Measurements from ENCODE around the gene GATD1.

Gene GATD1

GRCh38 chr11:766106-766935 is 11.0 kb downstream of the GATD1 start:
- Histone ChIP-seq H3K4me1 (peaks cover 0 to 37% (median 8%) of the 10 kb centered on the region in 10 experiments; a peak in 12 of 20 replicates), H4K20me1 (peaks cover 63 to 99% (median 83%) of the 10 kb centered on the region in 11 experiments), H3K9ac (peak overlapping the region in 5 of 11 experiments; percentile 15 to 48 (median 27); a peak in 6 of 22 replicates), H3K4me3 (no peak overlapping the region), H3K36me3 (peaks cover 78 to 96% (median 90%) of the 10 kb centered on the region in 11 experiments), H3K9me3 (replicated peaks in 1 of 11) (no peaks in the 10 kb centered on the region), H3K27me3 (no peaks in the 10 kb centered on the region), H3K4me2 (peak overlapping the region in 3 of 11 experiments; percentile 27 to 61 (median 31); a peak in 5 of 22 replicates), H3K27ac (no peak overlapping the region)
- no peak for TF ChIP-seq Cebpa-rat (IDR thresholded peaks at IDR 0.05)

GRCh38 chr11:765802-766091 is 11.5 kb downstream of the GATD1 start:
- Histone ChIP-seq H3K9me3 (replicated peaks in 1 of 11) (no peaks in the 10 kb centered on the region), H3K4me2 (peak overlapping the region in 2 of 11 experiments; percentile 27 to 61; a peak in 2 of 22 replicates), H3K4me3 (no peak overlapping the region), H3K36me3 (peaks cover 78 to 96% (median 90%) of the 10 kb centered on the region in 11 experiments), H3K9ac (peak overlapping the region in 5 of 11 experiments; percentile 22 to 48 (median 27); a peak in 5 of 22 replicates), H4K20me1 (peaks cover 57 to 99% (median 83%) of the 10 kb centered on the region in 11 experiments), H3K4me1 (peaks cover 0 to 37% (median 8%) of the 10 kb centered on the region in 10 experiments; a peak in 12 of 20 replicates), H3K27me3 (no peaks in the 10 kb centered on the region), H3K27ac (no peak overlapping the region)
- 0 out of 22 replicates have a peak, but pooled peaks of 2 of the 11 experiments have one; percentile 13 to 20 for TF ChIP-seq Cebpa-rat (IDR thresholded peaks at IDR 0.05)

- no peaks in the 10 kb centered on the region for H3K27me3 ChIP-seq
- TF ChIP-seq Cebpa-rat (IDR thresholded peaks at IDR 0.05), result no peak
- H4K20me1 ChIP-seq, result peaks cover 52 to 99% (median 83%) of the 10 kb centered on the region in 11 experiments
- H3K9me3 ChIP-seq (replicated peaks in 1 of 11), result no peaks in the 10 kb centered on the region
- no peak overlapping the region; a peak in 1 of 22 replicates for H3K4me2 ChIP-seq
- H3K27ac ChIP-seq, result no peak overlapping the region
- peaks cover 78 to 96% (median 90%) of the 10 kb centered on the region in 11 experiments for H3K36me3 ChIP-seq
- H3K9ac ChIP-seq, result peak overlapping the region in 5 of 11 experiments; percentile 22 to 48 (median 27); a peak in 5 of 22 replicates
- peaks cover 0 to 39% (median 8%) of the 10 kb centered on the region in 10 experiments; a peak in 12 of 20 replicates for H3K4me1 ChIP-seq
- no peak overlapping the region for H3K4me3 ChIP-seq
These were observed 12.1 kb downstream of the GATD1 start for GRCh38 chr11:765025-765801.

GRCh38 chr11:764322-765024 is 12.8 kb downstream of the GATD1 start:
- Histone ChIP-seq H3K9ac (no peak overlapping the region), H3K27me3 (no peaks in the 10 kb centered on the region), H3K4me3 (no peak overlapping the region), H3K36me3 (peaks cover 78 to 97% (median 92%) of the 10 kb centered on the region in 11 experiments), H4K20me1 (peaks cover 49 to 99% (median 85%) of the 10 kb centered on the region in 11 experiments), H3K9me3 (replicated peaks in 1 of 11) (no peaks in the 10 kb centered on the region), H3K4me2 (no peak overlapping the region), H3K27ac (no peak overlapping the region), H3K4me1 (peaks cover 0 to 43% (median 8%) of the 10 kb centered on the region in 10 experiments; a peak in 12 of 20 replicates)
- no peak for TF ChIP-seq Cebpa-rat (IDR thresholded peaks at IDR 0.05)

- peaks cover 86 to 97% (median 92%) of the 10 kb centered on the region in 11 experiments for H3K36me3 ChIP-seq
- H3K9ac ChIP-seq, result peak overlapping the region in 1 of 11 experiments; percentile 11; a peak in 1 of 22 replicates
- H3K4me1 ChIP-seq, result peaks cover 0 to 43% (median 8%) of the 10 kb centered on the region in 10 experiments; a peak in 12 of 20 replicates
- H3K4me2 ChIP-seq, result no peak overlapping the region
- TF ChIP-seq Cebpa-rat (IDR thresholded peaks at IDR 0.05), result no peak
- H3K27me3 ChIP-seq, result no peaks in the 10 kb centered on the region
- no peak overlapping the region for H3K4me3 ChIP-seq
- no peak overlapping the region for H3K27ac ChIP-seq
- peaks cover 49 to 99% (median 89%) of the 10 kb centered on the region in 11 experiments for H4K20me1 ChIP-seq
- no peaks in the 10 kb centered on the region for H3K9me3 ChIP-seq (replicated peaks in 1 of 11)
These were observed 13.6 kb downstream of the GATD1 start for GRCh38 chr11:763549-764321.

- H3K27me3 ChIP-seq, result no peaks in the 10 kb centered on the region
- H3K4me3 ChIP-seq, result no peak overlapping the region
- H3K4me2 ChIP-seq, result no peak overlapping the region
- H3K27ac ChIP-seq, result peak overlapping the region in 2 of 11 experiments; percentile 37 to 45; a peak in 1 of 22 replicates
- no peak for TF ChIP-seq Cebpa-rat (IDR thresholded peaks at IDR 0.05)
- H3K4me1 ChIP-seq, result peaks cover 0 to 43% (median 8%) of the 10 kb centered on the region in 10 experiments; a peak in 12 of 20 replicates
- H3K9me3 ChIP-seq (replicated peaks in 1 of 11), result no peaks in the 10 kb centered on the region
- no peak overlapping the region for H3K9ac ChIP-seq
- H3K36me3 ChIP-seq, result peaks cover 91 to 97% (median 94%) of the 10 kb centered on the region in 11 experiments
- H4K20me1 ChIP-seq, result peaks cover 50 to 99% (median 94%) of the 10 kb centered on the region in 11 experiments
These were observed 14.2 kb downstream of the GATD1 start for GRCh38 chr11:763073-763463.

GRCh38 chr11:762421-763072 is 14.7 kb downstream of the GATD1 start:
- H3K4me2 ChIP-seq, result peak overlapping the region in 2 of 11 experiments; percentile 14 to 18; a peak in 1 of 22 replicates
- H3K9ac ChIP-seq, result peak overlapping the region in 1 of 11 experiments; percentile 10; a peak in 1 of 22 replicates
- peak overlapping the region in 5 of 11 experiments; percentile 15 to 45 (median 32); a peak in 5 of 22 replicates for H3K27ac ChIP-seq

More at GRCh38 chr11:762421-763072, 14.7 kb downstream of the GATD1 start:
- no peak overlapping the region for H3K4me3 ChIP-seq
- H3K36me3 ChIP-seq, result peaks cover 95 to 98% (median 97%) of the 10 kb centered on the region in 11 experiments
- peaks cover 54 to 99% (median 97%) of the 10 kb centered on the region in 11 experiments for H4K20me1 ChIP-seq
- TF ChIP-seq Cebpa-rat (IDR thresholded peaks at IDR 0.05), result no peak; a peak in 1 of 22 replicates
- H3K9me3 ChIP-seq (replicated peaks in 1 of 11), result no peaks in the 10 kb centered on the region
- H3K4me1 ChIP-seq, result peaks cover 0 to 42% (median 8%) of the 10 kb centered on the region in 10 experiments; a peak in 12 of 20 replicates
- H3K27me3 ChIP-seq, result no peaks in the 10 kb centered on the region

All from BLaER1 treated with 17β-estradiol and CSF1 and Interleukin-3, amounts not matched to agents 10 nM and 100 nM (cell line).